ENCODE data around the gene HAUS7.
A peak's percentile ranks its signal among the peaks of the same experiment; 100 is the strongest.

GRCh38 chrX:153412746-153413720 is 57.3 kb downstream of the HAUS7 start:
- TF ChIP-seq CTCF (IDR thresholded peaks at IDR 0.05) (0 out of 3 replicates have a peak, but pooled peaks have one; percentile 12), ELK1 (IDR thresholded peaks at IDR 0.05; ENCODE audit: low read depth, low read length) (no peak)

Measured in A549 (cell line).